ENCODE measurements around the gene CHMP1B.

Gene CHMP1B, protein sequence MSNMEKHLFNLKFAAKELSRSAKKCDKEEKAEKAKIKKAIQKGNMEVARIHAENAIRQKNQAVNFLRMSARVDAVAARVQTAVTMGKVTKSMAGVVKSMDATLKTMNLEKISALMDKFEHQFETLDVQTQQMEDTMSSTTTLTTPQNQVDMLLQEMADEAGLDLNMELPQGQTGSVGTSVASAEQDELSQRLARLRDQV

DNA sequence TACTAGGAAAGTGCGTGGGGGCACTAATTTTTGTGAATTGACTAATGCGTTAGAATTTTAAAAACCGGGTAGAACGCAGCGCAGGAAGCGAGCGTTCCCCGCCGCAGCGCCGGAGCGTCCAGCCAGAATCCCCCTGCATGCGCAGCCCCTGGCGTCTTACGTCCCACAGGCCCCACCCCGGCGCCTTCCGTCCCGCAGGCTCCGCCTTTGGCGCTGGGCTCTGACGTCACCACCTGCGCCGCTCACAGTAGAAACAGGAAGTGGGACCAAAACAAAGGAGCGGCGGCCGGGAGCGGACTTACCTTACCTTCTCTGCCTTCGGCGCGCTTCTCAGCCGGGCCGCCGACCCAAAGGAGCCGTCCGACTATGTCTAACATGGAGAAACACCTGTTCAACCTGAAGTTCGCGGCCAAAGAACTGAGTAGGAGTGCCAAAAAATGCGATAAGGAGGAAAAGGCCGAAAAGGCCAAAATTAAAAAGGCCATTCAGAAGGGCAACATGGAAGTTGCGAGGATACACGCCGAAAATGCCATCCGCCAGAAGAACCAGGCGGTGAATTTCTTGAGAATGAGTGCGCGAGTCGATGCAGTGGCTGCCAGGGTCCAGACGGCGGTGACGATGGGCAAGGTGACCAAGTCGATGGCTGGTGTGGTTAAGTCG lies at the start of gene CHMP1B:
Gene CHMP1B, plus strand, starts transcription at position 268 of the 660 bp plus-strand sequence. Its CDS starts 99 bp downstream, at position 367.
- DNase-seq: peak; percentile 98

DNA sequence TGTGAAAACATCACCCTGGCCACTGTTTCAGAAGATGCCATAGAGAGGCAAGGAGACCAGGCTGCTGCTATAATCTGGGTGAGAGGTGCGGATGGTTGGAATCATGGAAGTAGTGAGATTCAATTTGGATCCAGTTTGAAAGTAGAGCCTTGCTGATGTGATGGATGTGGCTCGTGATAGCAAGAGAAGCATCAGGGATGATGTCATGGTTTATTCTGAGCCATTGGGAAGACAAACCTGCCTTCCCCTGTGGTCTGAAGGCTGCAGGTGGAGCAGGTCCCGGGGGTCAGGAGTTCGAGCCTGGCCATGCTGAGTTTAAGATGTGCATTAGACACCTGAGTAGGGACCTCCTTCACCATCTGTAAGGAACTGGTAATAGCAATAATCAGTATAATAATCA lies 49.6 kb upstream of the CHMP1B start:
- DNase-seq: no peak

DNA sequence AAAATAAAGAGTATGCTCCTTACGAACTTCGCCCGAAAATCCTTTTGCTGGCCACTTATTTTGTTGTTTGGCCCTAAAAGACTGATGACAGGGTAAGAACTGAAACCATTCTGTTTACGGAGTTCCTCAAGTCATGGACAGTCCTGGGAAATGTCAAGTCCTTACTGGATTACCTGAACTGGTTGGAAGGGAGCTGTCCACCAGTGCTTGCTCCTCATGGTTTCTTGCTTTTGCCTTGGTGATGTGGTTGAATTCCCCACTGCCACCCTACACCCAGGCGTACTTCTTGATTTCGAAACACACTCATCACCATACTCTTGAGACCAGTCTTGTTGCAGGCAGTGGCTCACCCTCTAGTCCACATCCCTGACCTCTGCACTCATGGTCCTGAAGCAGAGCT lies 49.1 kb upstream of the CHMP1B start:
- DNase-seq: no peak

DNA sequence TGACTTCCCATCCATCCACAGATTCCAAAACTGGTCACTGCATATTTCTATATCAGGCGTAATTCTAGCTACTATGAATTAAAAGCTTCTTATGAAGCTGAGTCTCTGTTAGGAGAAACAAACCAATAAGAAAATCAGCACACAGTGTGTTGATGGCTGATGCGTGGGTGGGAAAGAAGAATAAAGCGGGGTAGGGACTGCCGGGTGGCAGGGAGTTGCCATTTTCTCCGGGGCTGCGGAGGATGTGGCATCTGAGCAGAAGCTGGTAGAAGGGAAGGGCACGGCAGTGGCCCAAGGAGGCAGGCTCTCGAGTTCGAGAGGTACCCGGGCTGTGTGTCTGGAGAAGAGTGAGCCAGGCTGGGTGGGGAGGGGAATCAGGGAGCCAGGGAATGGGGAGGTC lies 48.6 kb upstream of the CHMP1B start:
- no peak for DNase-seq

DNA sequence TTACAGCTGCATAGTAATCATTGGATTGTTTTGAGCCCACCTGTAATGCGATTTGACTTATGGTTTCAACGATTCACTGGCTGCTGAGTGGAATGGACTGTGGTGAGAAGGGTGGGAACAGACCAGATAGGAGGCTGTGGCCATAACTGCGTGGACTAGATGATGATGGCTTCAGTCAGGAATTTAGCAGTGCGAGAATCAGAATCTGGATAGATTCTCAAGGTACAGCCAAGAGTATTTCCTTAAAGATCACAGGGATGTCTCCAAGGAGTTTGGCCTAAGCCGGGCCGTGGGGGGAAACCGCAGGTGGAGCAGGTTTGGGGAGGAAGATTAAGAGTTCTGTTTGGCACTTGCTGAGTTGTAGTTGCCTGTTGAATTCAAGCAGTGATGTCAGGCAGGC lies 44.0 kb upstream of the CHMP1B start:
- DNase-seq: no peak

DNA sequence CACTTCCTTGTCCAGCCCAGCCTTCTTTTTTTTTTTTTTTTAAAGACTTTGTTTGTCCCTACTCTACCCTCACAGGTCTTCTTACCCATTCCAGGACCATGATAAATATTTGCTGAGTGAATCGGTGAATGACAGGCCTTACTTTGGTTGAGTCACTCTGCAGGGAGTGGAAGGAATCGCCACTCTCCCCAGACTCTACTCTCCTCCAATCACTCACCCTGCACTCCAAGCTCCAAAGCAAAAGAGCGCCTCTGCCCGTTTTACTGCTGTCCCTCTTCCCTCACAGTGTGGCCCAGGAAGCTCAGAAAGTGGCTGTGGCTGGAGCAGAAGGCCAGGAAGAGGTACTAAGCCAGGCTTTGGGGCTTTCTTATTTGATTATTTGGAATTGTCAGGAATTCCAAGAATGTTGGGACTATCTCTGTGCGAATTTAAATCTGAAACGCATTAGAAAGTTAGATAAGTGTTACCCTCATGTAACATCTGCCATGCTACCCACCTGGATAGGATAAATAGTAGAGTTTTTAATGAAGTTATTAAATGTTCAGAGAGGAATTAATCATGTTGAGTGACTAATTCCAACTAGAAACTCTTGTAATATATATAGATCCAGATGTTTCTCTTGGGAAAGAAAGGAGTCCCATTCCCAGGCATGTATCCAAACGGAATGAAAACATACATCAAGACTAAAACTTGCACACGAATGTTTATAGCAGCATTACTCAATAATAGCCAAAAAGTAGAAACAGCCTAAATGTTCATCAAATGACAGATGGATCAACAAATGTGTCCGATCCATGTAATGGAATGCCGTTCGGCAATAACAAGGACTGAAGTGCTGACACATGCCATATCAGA lies 43.0 kb upstream of the CHMP1B start:
- DNase-seq: no peak

DNA sequence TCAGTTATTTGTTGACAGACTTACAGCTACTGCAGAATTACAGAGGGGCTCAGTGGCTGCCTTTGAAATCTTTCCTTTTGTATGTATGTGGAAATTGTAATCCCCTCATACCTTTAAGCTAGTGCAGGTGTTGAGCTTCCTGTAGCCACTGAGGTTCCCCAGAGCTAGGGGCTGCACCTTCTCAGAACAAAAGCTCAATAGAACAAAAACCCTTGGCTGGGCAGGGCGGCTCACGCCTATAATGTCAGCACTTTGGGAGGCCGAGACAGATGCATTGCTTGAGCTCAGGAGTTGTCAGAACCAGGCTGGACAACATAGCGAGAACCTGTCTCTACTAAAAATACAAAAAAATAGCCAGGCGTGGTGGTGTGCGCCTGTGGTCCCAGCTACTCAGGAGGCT lies 41.3 kb upstream of the CHMP1B start:
- DNase-seq: no peak

DNA sequence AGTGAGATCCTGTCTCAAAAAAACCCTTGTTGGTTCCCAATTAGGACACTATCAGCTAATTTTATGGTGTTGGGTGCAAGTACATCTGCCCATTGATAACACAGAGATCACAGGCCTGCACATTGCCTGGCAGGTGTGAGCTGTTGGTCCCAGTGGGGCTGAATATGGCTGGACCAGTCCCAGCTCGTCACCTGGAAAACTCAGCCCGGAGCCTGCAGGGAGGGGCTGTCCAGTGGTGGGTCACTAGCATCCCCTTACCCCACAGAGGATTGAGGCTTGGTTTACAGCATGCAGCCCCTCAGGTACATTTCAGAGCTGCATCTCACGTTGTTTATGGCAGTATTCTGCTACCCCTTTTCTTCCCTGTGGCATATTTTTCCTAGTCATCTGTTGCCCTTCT lies 40.8 kb upstream of the CHMP1B start:
- no peak for DNase-seq

DNA sequence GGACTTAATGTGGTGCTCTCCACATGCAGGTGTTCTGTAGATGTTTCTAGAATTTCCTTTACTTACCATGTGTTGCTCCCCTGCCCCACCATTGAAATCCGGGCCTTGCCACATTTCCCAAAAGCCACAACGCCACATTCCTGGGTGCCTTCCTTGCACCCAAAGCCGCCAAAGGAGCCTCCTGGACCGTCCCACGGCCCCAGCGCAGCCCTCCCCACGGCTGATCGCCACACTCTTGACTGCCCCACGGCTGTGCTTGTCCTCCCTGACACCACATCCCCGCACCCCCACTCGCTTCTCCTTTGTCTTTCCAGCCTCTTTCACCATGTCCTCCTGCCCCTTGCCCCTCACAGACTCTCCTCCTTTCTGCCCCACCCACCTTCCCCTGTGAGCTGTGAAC lies 40.2 kb upstream of the CHMP1B start:
- DNase-seq: no peak

DNA sequence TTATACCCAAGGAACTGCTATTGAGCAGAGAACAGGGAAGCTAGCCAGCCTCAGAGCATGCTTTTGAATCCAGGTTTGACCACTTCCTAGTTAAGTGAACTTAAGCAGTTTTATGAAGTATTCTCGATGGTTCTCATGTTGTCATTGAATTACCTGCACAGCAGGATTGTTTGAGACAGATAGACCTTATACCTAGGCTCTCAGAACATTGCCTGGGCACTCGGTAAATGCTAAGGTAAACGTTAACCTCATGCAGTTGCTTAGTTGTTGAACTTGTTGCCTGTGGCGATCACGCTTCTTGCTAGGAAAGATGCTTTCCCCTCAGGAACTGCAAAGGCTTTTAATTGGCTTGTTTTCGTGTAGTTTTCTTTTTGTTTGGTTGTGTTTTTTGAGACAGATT lies 34.0 kb upstream of the CHMP1B start:
- no peak for DNase-seq

DNA sequence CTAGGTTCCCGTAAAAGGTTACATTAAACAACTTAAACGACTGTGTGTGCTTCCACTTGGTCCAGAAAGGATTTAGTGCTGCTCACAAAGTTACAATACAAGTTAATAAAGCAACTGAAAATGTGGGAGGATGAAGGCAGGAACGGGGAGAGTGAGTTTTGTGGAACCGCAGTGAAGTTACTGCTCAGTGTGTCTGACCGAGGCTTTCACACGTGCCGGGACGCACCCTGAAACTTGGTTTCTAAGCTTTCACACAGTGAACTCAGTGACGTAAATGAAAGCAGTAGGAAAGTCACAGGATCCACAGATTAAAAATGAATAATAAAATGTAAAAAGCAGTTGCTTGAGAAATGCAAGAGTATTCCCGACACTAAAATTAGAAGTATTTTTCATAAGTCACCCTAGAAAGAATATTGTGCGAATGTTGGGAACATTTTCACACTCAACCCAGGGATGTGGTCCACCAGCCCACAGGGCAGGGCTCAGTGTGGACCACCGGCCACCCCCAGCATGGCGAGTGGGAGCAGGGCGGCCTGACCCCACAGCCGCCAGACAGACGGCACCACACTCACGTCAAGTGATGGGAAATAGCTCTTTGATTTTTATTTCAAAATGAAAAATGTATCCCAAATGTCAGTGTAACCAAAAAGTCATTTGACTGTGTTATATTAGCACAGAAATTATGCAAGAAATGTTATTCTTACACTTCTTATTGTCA lies 32.6 kb upstream of the CHMP1B start:
- DNase-seq: no peak

DNA sequence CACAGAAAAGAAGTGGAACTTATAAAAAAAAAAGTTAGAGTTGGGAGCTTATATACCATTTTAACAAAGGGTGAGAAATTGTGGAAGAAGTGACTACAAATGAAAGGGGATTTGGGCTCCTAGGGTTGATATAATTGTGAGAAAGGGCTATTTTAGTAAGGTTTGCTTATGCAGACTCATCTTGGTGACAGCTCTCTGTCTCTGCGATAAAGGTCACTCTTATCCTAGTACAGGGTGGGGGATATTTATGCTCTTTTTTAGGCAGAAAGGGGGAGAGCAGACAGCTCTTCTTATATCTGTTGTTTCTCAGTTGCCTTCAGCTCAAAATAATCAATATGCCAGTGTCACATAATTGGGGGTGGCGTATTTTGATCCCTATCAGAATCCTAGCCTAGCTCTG lies 31.3 kb upstream of the CHMP1B start:
- no peak for DNase-seq

DNA sequence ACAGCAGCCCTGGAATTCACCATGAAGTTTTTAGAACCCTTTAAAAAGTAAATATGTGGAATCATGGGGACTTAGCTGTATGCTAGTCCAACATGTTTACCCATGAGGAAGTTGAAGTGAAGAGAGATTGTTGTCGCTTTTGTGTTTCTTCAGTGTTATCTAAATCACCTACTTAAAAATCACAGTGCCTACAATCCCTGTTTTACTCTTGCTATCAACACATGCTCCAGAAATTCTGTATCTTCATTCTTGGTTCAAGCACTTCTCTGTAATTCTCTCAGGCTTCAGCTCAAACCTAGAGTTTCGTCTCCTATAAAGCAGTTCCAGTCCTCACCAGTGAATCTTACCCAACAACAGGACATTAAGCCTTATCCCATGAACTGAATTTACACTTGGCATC lies 30.5 kb upstream of the CHMP1B start:
- DNase-seq: no peak

DNA sequence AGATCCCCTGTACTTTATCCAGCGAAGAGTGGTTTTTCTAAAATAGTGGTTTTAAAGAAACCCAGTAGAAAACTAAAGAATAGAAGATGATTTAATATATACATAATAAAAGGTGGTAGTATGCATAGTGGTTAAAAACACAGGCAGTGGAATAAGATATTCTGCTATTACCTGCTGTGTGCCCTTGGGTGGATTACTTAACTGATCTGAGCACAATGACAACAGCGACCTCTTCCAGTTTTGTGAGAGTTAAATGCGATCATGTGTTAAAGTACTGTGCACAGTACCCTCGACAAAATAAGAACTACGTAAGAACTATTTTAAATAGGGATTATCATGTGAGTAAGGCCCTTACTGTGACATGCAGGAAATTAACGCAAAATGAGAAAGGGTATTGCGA lies 30.0 kb upstream of the CHMP1B start:
- no peak for DNase-seq

DNA sequence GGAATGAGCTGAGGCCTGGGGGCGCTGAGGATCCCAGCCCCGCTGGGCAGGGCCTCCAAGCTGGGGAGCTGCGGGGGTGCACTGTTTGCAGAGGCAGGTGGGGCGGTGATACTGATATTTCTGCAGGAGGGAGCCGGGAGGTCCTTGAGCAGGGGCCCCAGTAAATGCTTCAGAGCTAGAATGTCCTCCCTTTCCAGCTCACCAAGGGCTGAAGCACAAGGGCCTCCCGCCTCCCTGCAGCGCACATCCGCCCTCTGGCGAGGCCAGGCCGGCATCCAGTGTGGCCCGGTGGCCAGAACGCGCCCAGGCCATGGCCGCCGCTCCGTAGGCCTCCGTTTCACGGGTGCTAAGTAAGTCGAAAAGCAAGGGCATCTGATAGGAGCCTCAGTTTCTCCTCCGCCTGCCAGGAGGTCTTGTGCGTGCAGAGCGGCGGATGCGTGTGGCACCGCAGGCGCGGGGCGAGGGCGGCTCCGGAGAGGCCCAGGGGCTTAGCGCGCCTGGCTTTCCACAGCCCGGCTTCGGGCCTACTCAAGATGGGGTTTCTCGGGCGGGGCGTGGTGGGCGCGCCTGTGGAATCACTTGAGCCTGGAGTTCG lies 29.5 kb upstream of the CHMP1B start:
- DNase-seq: no peak

DNA sequence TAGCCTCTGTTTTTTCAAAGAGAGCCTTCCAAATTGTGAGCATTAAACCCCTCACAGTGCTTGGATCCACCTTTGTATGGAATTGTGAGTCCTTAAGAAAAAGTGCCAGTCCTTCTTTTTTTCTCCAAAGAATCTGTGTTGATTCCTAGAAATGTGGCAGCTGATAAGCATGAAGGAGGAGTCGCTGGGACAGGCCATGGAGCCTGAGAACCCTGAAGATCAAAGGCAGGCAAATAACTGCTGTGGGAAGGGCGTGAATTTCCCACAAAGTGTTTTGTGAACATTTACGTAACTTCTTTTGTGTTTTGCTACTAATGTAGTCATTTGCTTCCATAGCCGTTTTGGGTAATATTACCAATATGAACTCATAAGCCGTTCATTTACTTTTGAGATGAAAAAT lies 27.7 kb upstream of the CHMP1B start:
- DNase-seq: no peak

DNA sequence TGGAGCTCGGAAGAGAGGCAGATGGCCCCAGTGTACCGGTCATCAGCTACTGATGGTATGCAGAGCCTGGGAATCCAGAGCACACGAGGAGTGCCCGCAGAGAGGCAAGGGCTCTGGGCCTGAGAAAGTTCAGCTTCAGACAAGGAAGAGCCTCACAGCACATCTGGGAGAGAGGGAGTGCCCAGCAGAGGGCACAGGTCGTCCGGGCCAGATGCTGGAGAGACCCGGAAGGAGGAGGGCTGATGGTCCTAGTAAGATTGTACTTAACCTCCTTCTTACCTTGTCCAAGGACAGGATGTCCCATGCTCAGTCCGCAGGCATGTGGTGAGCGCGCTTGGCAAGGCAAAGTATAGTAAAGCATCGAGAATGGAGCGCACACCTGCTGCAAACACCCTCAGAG lies 24.4 kb upstream of the CHMP1B start:
- DNase-seq: no peak

DNA sequence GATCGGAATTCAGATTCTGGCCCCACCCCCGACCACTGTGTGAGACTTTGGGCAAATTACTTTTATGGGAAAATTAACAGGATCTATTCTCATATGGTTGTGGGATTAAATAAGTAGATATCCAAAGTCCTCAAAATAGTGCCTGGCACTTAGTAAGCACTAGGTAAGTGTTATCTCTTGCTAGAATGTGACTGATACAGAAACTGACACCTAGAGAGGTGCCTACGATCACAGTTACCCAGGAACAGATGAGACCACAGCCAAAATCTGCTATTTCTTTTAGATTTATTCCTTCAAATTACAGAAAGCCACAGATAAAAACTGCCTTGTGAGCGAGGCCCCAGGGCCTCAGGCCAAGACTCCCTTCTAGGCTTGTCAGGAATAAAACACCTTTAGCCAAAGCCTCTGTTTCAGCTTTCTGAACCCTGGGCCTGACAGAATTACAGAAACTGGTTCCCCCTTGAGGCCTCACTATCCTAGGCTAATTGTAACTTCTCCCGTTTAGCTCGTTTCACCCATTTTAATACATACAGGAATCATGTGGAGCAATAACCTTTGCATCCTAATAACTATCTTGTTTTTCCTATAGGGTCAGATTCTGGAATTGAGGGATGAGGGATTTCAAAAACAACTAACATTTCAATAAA lies 22.3 kb upstream of the CHMP1B start:
- no peak for DNase-seq

DNA sequence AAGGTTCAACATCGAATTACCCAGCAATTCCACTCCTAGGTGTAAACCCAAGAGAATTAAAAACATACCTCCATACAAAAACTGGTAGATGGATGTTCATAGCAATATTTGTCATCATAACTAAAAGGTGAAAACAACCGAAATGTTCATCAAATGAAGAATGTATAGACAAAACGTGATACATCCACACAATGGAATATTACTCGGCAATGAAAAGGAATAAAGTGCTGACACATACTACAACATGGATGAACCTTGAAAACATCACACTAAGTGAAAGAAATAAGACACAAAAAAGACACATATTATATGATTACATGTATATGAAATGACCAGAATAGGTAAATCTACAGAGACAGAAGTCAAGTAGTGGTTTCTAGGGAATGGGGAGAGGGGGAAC lies 20.6 kb upstream of the CHMP1B start:
- DNase-seq: no peak

DNA sequence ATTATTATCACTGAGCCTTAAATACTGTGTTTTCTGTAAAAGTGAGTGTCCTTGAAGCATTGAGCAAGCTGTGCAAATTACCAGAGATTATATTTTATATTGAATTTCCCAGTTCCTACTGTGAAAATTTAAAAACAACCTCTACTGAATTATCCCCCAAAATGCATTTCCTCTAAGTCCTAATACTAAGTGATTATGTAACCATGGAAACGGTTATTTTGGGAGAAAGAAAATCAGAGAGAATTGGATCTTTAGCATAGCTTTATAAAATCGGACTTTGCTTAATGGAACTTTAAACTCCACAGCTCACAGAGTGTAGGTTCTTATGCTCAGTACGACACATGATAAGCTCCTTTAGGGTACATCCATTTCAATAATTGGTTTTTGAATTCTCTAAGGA lies 19.3 kb upstream of the CHMP1B start:
- DNase-seq: no peak

DNA sequence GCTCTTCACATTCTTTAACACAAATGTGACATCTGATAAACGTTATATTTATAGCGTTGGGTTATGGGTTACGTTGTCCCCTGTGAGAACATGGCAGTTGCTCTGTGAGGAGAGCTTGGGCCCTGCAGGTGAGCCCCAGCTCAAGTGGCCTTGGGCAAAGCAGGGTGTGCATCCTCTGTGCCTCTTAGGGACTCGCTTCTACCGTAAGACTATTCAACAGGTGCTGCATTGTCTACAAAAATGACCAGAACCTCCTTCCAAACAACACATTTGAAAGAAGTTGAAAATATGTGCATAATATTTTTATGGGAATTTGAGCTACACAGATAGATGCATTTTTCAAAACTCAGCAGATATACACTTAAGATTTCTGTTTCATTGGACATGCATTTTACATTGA lies 16.4 kb upstream of the CHMP1B start:
- DNase-seq: no peak

DNA sequence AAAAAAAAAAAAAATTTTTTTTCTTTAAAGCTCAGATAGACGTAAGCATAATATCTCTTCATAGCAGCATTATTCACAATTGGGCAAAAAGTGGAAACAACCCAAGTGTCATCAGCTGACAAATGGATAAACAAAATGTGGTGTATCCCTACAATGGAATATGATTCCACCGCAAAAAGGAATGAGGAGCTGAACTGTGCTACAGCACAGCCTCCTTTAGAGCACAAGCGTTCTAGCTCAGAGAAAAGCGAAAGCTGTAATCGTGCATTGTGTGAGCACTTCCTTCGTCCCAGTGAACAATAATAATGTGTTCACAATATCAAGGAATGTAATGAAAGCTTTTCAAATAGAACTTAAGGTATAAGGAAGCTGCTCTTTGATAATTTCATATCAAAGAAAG lies 11.7 kb upstream of the CHMP1B start:
- DNase-seq: no peak

DNA sequence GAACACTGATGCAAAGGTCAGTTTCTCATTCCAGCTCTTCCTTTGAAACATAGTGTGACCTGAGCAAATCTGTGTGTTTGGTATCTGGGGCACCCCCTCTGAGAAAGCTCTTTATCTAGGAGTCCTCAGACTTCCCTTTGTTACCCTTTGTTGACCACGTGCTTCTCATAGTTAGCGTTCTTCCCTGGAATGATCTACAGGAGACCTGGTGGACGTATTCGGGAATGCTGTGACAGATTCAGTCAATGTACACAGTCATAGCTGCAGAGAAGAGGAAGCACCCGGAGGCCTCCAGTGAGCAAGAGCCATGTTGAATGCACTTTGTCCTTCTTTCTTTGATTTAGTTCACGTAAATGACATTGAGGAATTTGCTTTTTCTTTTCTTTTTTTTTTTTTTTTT lies 10.7 kb upstream of the CHMP1B start:
- DNase-seq: no peak
